Esophagus muscularis mucosa (tissue), 4 donors: Measurements from ENCODE around the gene GPR34. TPM values are rescaled to one million over a fixed set of nuclear protein-coding genes. Genes with fewer than 3 reads are reported as not detected.
A peak's percentile ranks its signal among the peaks of the same experiment; 100 is the strongest.

Source experiments
- DNase-seq: peaks from one replicate; pipeline ENCODE4 v3.0.0-alpha.2; 2017; ENCODE audit errors: extremely low spot score
- H3K27ac ChIP-seq, 4 donors: fragments of 200-600 bp; sonication (generic); replicated peaks in 1 of 4; 1 replicate in 3 of 4; 2 replicates in 1 of 4; pipeline ENCODE4 v1.5.1; 2016 to 2019; ENCODE audit warnings: mild to moderate bottlenecking in 1 of 4
- H3K27me3 ChIP-seq, 4 donors: fragments of 200-600 bp; sonication (generic); one replicate each; pipeline versions ENCODE4 v1.5.1 to v1.6.0; 2016 to 2019
- H3K36me3 ChIP-seq, 4 donors: fragments of 200-600 bp; sonication (generic); one replicate each; pipeline ENCODE4 v1.5.1; 2016 to 2019
- H3K4me1 ChIP-seq, 4 donors: fragments of 200-600 bp; sonication (generic); one replicate each; pipeline ENCODE4 v1.5.1; 2016 to 2019
- H3K4me3 ChIP-seq, 4 donors: fragments of 200-600 bp; sonication (generic); 1 replicate in 2 of 4; 2 replicates in 2 of 4; pipeline ENCODE4 v1.5.1; 2016 to 2019; ENCODE audit warnings: mild to moderate bottlenecking in 4 of 4, moderate library complexity in 1 of 4
- H3K9me3 ChIP-seq, 4 donors: fragments of 200-600 bp; sonication (generic); 1 replicate in 3 of 4; 2 replicates in 1 of 4; pipeline ENCODE4 v1.5.1; 2016 to 2019
- CTCF ChIP-seq, 3 experiments: fragments of 200-600 bp in 2 of 3; fragments of 450-650 bp in 1 of 3; sonication (generic) in 2 of 3; IDR thresholded peaks; one replicate each; pipeline ENCODE4 v1.5.1; 2017 to 2019; ENCODE audit warnings: antibody characterized with exemption in 3 of 3, mild to moderate bottlenecking in 2 of 3, moderate library complexity in 1 of 3
- EP300 ChIP-seq: sonication (generic); formaldehyde crosslinking; IDR thresholded peaks from one replicate; pipeline ENCODE4 v1.6.1; 2017; ENCODE audit warnings: antibody characterized with exemption
- POLR2A ChIP-seq: fragments of 450-650 bp; IDR thresholded peaks from one replicate; pipeline ENCODE4 v1.6.1; 2017; ENCODE audit warnings: antibody characterized with exemption, moderate library complexity, mild to moderate bottlenecking, low read depth
- POLR2AphosphoS5 ChIP-seq, 2 donors: sonication (generic); formaldehyde crosslinking; IDR thresholded peaks; one replicate each; pipeline ENCODE4 v1.6.1; 2017; ENCODE audit warnings: antibody characterized with exemption in 2 of 2
- WGBS: methylation state at CpG from one replicate; pipeline ENCODE4 v1.1.5; 2018; 5-methylcytosine and 5-hydroxymethylcytosine counted together
- intact Hi-C: fragments of 100-400 bp; cut with DNase I; formaldehyde crosslinking; loops from one replicate; pipeline ENCODE4 v1.15.1; 2023
- total RNA-seq, 4 donors: library from RNA; depleted of rRNA; stranded (reverse); fragments of >200 nt; gene quantifications; one replicate each; pipeline versions ENCODE4 v1.1.0 to v1.2.1, GENCODE V29; 2016

Gene GPR34
- total RNA-seq, 4 donors from 2014 or later: 3.7 to 14.7 (median 7.6) TPM

GRCh38 chrX:41730081-41730480 is 41.3 kb downstream of the GPR34 start:
- no peaks in the 10 kb centered on the region for H3K36me3 ChIP-seq
- no peaks in the 10 kb centered on the region for H3K27me3 ChIP-seq
- no peak for DNase-seq
- no peaks in the 10 kb centered on the region for H3K4me1 ChIP-seq
- intact Hi-C loops: no loop called here
- H3K9me3 ChIP-seq: no peaks in the 10 kb centered on the region
- 61% methylated on average over 2 of the region's 2 CpGs for WGBS
- H3K4me3 ChIP-seq: no peak overlapping the region
- no peak overlapping the region for H3K27ac ChIP-seq
- TF ChIP-seq POLR2A (no peak), EP300 (no peak), CTCF (IDR thresholded peaks at IDR 0.05) (no peak), POLR2AphosphoS5 (IDR thresholded peaks at IDR 0.05) (no peak)

- H3K27ac ChIP-seq: no peak overlapping the region
- TF ChIP-seq EP300 (no peak), POLR2AphosphoS5 (IDR thresholded peaks at IDR 0.05) (no peak), POLR2A (no peak), CTCF (IDR thresholded peaks at IDR 0.05) (no peak)
- H3K4me3 ChIP-seq: no peak overlapping the region
- intact Hi-C loops: no loop called here
- H3K9me3 ChIP-seq: no peaks in the 10 kb centered on the region
- DNase-seq: no peak
- H3K4me1 ChIP-seq: no peaks in the 10 kb centered on the region
- H3K36me3 ChIP-seq: no peaks in the 10 kb centered on the region
- H3K27me3 ChIP-seq: no peaks in the 10 kb centered on the region
- 95% methylated on average over 2 of the region's 2 CpGs for WGBS
Observed at GRCh38 chrX:41732260-41732659, 43.5 kb downstream of the GPR34 start.

GRCh38 chrX:41733939-41734338 is 45.2 kb downstream of the GPR34 start:
- intact Hi-C loops: no loop called here

GRCh38 chrX:41734530-41734929 is 45.8 kb downstream of the GPR34 start:
- intact Hi-C loops: no loop called here
- H3K27ac ChIP-seq: no peak overlapping the region

More at GRCh38 chrX:41733939-41734338, 45.2 kb downstream of the GPR34 start:
- Histone ChIP-seq H3K4me3 (no peak overlapping the region), H3K9me3 (no peaks in the 10 kb centered on the region), H3K27ac (no peak overlapping the region), H3K36me3 (no peaks in the 10 kb centered on the region), H3K4me1 (no peaks in the 10 kb centered on the region), H3K27me3 (no peaks in the 10 kb centered on the region)
- no peak for TF ChIP-seq POLR2A
- TF ChIP-seq EP300: no peak
- TF ChIP-seq POLR2AphosphoS5 (IDR thresholded peaks at IDR 0.05): no peak
- TF ChIP-seq CTCF (IDR thresholded peaks at IDR 0.05): no peak
- WGBS: 68% methylated on average over 1 of the region's 1 CpG
- no peak for DNase-seq

More at GRCh38 chrX:41734530-41734929, 45.8 kb downstream of the GPR34 start:
- TF ChIP-seq CTCF (IDR thresholded peaks at IDR 0.05): peak; percentile 22 to 34 (median 27)
- no peak for TF ChIP-seq POLR2A
- H3K4me1 ChIP-seq: no peaks in the 10 kb centered on the region
- H3K4me3 ChIP-seq: no peak overlapping the region
- 35% methylated on average over 1 of the region's 1 CpG for WGBS
- no peak for DNase-seq
- no peaks in the 10 kb centered on the region for H3K27me3 ChIP-seq
- H3K9me3 ChIP-seq: no peaks in the 10 kb centered on the region
- H3K36me3 ChIP-seq: no peaks in the 10 kb centered on the region
